Smooth muscle cell (in vitro differentiated cells): ENCODE data around the gene VSIG10L. TPM values are rescaled to one million over a fixed set of nuclear protein-coding genes. Genes with fewer than 3 reads are reported as not detected.

ENCODE experiments used
- DNase-seq: peaks from one replicate; lab custom pipeline; 2025; ENCODE audit not compliant: unreplicated experiment; lab: John Stamatoyannopoulos, UW
- H2AFZ ChIP-seq: fragments of 200-600 bp; sonication (generic); 2 replicates; pipeline ENCODE4 v1.6.0; 2016; ENCODE audit warnings: antibody characterized with exemption, low read depth, mild to moderate bottlenecking
- H3F3A ChIP-seq: fragments of 200-600 bp; sonication (generic); 2 replicates; pipeline ENCODE4 v1.6.0; 2017; ENCODE audit warnings: antibody characterized with exemption, low read depth
- H3K27ac ChIP-seq: fragments of 200-600 bp; sonication (generic); 2 replicates; pipeline ENCODE4 v1.5.1; 2016; ENCODE audit warnings: low read depth, mild to moderate bottlenecking
- H3K27me3 ChIP-seq: fragments of 200-600 bp; sonication (generic); 2 replicates; pipeline ENCODE4 v1.6.1; 2016; ENCODE audit warnings: low read depth, mild to moderate bottlenecking
- H3K36me3 ChIP-seq: fragments of 200-600 bp; sonication (generic); 2 replicates; pipeline ENCODE4 v1.5.1; 2016; ENCODE audit warnings: low read depth
- H3K4me1 ChIP-seq: fragments of 200-600 bp; sonication (generic); 2 replicates; pipeline ENCODE4 v1.5.1; 2016; ENCODE audit warnings: low read depth
- H3K4me2 ChIP-seq: fragments of 200-600 bp; sonication (generic); 2 replicates; pipeline ENCODE4 v1.6.0; 2016; ENCODE audit warnings: mild to moderate bottlenecking
- H3K4me3 ChIP-seq: fragments of 200-600 bp; sonication (generic); 2 replicates; pipeline ENCODE4 v1.5.1; 2016; ENCODE audit warnings: mild to moderate bottlenecking
- H3K79me2 ChIP-seq: fragments of 200-600 bp; sonication (generic); 2 replicates; pipeline ENCODE4 v1.6.0; 2016; ENCODE audit warnings: low read depth, mild to moderate bottlenecking
- H3K9ac ChIP-seq: fragments of 200-600 bp; sonication (generic); 2 replicates; pipeline ENCODE4 v1.6.0; 2016; ENCODE audit warnings: low read depth
- H3K9me3 ChIP-seq: fragments of 200-600 bp; sonication (generic); replicated peaks from 2 replicates; pipeline ENCODE4 v1.5.1; 2016; ENCODE audit warnings: low read depth
- H4K20me1 ChIP-seq: fragments of 200-600 bp; sonication (generic); 2 replicates; pipeline ENCODE4 v1.6.0; 2016; ENCODE audit warnings: low read depth
- CTCF ChIP-seq: fragments of 200-600 bp; sonication (generic); IDR thresholded peaks from 2 replicates; pipeline ENCODE4 v1.5.1; 2017; ENCODE audit warnings: borderline replicate concordance, mild to moderate bottlenecking, antibody characterized with exemption; ENCODE audit not compliant: insufficient read depth, poor library complexity, severe bottlenecking
- whole genome bisulfite sequencing: methylation state at CpG from one replicate; pipeline ENCODE4 v1.1.7; 2016; ENCODE audit warnings: low lambda C conversion rate; 5-methylcytosine and 5-hydroxymethylcytosine counted together
- polyA plus RNA-seq: library from polyadenylated mRNA; unstranded; fragments of >200 nt; fragmentation: Nextera tagmentation; extraction: Ambion mirVana; gene quantifications from 2 replicates; pipeline ENCODE4 v1.2.1, GENCODE V29; 2016
- total RNA-seq: library from RNA; depleted of rRNA; stranded (reverse); fragments of >200 nt; gene quantifications from 2 replicates; pipeline ENCODE4 v1.2.3, GENCODE V29; 2014

The VSIG10L gene
- total and polyA plus RNA-seq, 2 experiments from 2014 or later: 2.2 to 4.2 TPM

GRCh38 chr19:51375504-51376221, 33.7 kb upstream of the VSIG10L start:
- Histone ChIP-seq H3K4me1 (no peaks in the 10 kb centered on the region), H3K36me3 (no peaks in the 10 kb centered on the region), H3K79me2 (no peaks in the 10 kb centered on the region), H3K4me2 (no peak overlapping the region), H3K9ac (no peak overlapping the region), H4K20me1 (no peaks in the 10 kb centered on the region), H3K27me3 (no peaks in the 10 kb centered on the region), H3K27ac (no peak overlapping the region), H3K9me3 (no peaks in the 10 kb centered on the region), H3K4me3 (no peak overlapping the region), H3F3A (no peaks in the 10 kb centered on the region), H2AFZ (no peak overlapping the region)
- TF ChIP-seq CTCF: no peak
- DNase-seq: no peak
- 81% methylated on average over 10 of the region's 11 CpGs for WGBS

GRCh38 chr19:51372649-51373504, 30.9 kb upstream of the VSIG10L start, which contains the start of gene NKG7:
Gene NKG7 (minus strand): TSS chr19:51372654. CDS start chr19:51372535, 119 bp downstream.
- TF ChIP-seq CTCF: no peak
- H3F3A ChIP-seq: no peaks in the 10 kb centered on the region
- no peaks in the 10 kb centered on the region for H4K20me1 ChIP-seq
- no peak within 1 kb of the TSS for H2AFZ ChIP-seq
- H3K4me3 ChIP-seq: no peak within 1 kb of the TSS
- no peaks in the 10 kb centered on the region for H3K36me3 ChIP-seq
- no peaks in the 10 kb centered on the region for H3K9me3 ChIP-seq
- WGBS: 62% methylated on average over 9 of the region's 9 CpGs
- H3K27me3 ChIP-seq: no peaks in the 10 kb centered on the region
- H3K27ac ChIP-seq: no peak within 1 kb of the TSS
- H3K4me1 ChIP-seq: peaks cover 10% of the 10 kb centered on the region
- H3K9ac ChIP-seq: no peak within 1 kb of the TSS
- no peak within 1 kb of the TSS for H3K4me2 ChIP-seq
- no peaks in the 10 kb centered on the region for H3K79me2 ChIP-seq
- no peak for DNase-seq

GRCh38 chr19:51372021-51372648, 30.2 kb upstream of the VSIG10L start:
- Histone ChIP-seq H4K20me1 (no peaks in the 10 kb centered on the region), H3K4me3 (no peak overlapping the region), H3K4me1 (peaks cover 10% of the 10 kb centered on the region), H3K9ac (no peak overlapping the region), H3K79me2 (no peaks in the 10 kb centered on the region), H3K9me3 (no peaks in the 10 kb centered on the region), H3F3A (no peaks in the 10 kb centered on the region), H3K36me3 (no peaks in the 10 kb centered on the region), H3K27me3 (no peaks in the 10 kb centered on the region), H2AFZ (no peak overlapping the region), H3K27ac (no peak overlapping the region), H3K4me2 (no peak overlapping the region)
- TF ChIP-seq CTCF: no peak
- no peak for DNase-seq
- 94% methylated on average over 18 of the region's 18 CpGs for WGBS
